Loucy (cell line): Measurements from ENCODE around the gene HLA-DOA.

Experiments
- EZH2phosphoT487 ChIP-seq: fragments of 200-600 bp; IDR thresholded peaks from 2 replicates; pipeline ENCODE4 v1.6.1; 2018; ENCODE audit warnings: antibody characterized with exemption, mild to moderate bottlenecking, moderate library complexity, borderline replicate concordance
- TF ChIP-seq, protein P1 (sequence below): fragments of 200-600 bp; sonication (generic); conservative IDR thresholded peaks from 2 replicates; pipeline ENCODE4 v1.5.1; 2014; ENCODE audit warnings: mild to moderate bottlenecking, antibody characterized with exemption, low read length

GRCh38 chr6:33021917-33022316 lies 12.5 kb upstream of the HLA-DOA start:
- TF ChIP-seq, protein P1, sequence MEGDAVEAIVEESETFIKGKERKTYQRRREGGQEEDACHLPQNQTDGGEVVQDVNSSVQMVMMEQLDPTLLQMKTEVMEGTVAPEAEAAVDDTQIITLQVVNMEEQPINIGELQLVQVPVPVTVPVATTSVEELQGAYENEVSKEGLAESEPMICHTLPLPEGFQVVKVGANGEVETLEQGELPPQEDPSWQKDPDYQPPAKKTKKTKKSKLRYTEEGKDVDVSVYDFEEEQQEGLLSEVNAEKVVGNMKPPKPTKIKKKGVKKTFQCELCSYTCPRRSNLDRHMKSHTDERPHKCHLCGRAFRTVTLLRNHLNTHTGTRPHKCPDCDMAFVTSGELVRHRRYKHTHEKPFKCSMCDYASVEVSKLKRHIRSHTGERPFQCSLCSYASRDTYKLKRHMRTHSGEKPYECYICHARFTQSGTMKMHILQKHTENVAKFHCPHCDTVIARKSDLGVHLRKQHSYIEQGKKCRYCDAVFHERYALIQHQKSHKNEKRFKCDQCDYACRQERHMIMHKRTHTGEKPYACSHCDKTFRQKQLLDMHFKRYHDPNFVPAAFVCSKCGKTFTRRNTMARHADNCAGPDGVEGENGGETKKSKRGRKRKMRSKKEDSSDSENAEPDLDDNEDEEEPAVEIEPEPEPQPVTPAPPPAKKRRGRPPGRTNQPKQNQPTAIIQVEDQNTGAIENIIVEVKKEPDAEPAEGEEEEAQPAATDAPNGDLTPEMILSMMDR: no peak
- no peak for TF ChIP-seq EZH2phosphoT487
